ENCODE results near the gene PARP14.

GRCh38 chr3:122727766-122728165 lies 47.1 kb downstream of the PARP14 start:
- no peak for TF ChIP-seq CTCF (IDR thresholded peaks at IDR 0.05)
- TF ChIP-seq POLR2AphosphoS5 (IDR thresholded peaks at IDR 0.05), result no peak

All from transverse colon (tissue), 4 donors.